HepG2 (cell line): ENCODE results near the gene VPS4B. TPM values are rescaled to one million over a fixed set of nuclear protein-coding genes. Genes with fewer than 3 reads are reported as not detected.

Experiments used
- ARHGAP35 ChIP-seq: sonication (generic); formaldehyde crosslinking; IDR thresholded peaks from 2 replicates; pipeline ENCODE4 v1.9.0; 2022; ENCODE audit warnings: mild to moderate bottlenecking, inconsistent platforms, moderate library complexity, missing genetic modification reagents, borderline replicate concordance
- HNF1A ChIP-seq, 2 experiments: sonication (generic) in 1 of 2; formaldehyde crosslinking in 1 of 2; IDR thresholded peaks; 2 replicates each; pipeline versions ENCODE4 v1.4.0 to v1.6.1; 2016 to 2020; ENCODE audit warnings: borderline replicate concordance in 1 of 2, low read depth in 1 of 2, mild to moderate bottlenecking in 1 of 2, missing genetic modification reagents in 1 of 2
- KLF9 ChIP-seq: IDR thresholded peaks from 2 replicates; pipeline ENCODE4 v1.6.1; 2016; ENCODE audit warnings: low read depth
- MED8 ChIP-seq: sonication (generic); formaldehyde crosslinking; IDR thresholded peaks from 2 replicates; pipeline ENCODE4 v1.8.1; 2023; ENCODE audit warnings: mild to moderate bottlenecking, missing genetic modification reagents; ENCODE audit not compliant: insufficient replicate concordance
- NR1H2 ChIP-seq: sonication (generic); formaldehyde crosslinking; IDR thresholded peaks from 2 replicates; pipeline ENCODE4 v1.8.1; 2022; ENCODE audit warnings: low read depth, missing genetic modification reagents, borderline replicate concordance
- NR3C1 ChIP-seq: sonication (generic); formaldehyde crosslinking; IDR thresholded peaks from 2 replicates; pipeline ENCODE4 v1.4.0; 2020; ENCODE audit warnings: missing genetic modification reagents
- PATZ1 ChIP-seq: sonication (generic); formaldehyde crosslinking; IDR thresholded peaks from 2 replicates; pipeline ENCODE4 v1.4.0; 2020; ENCODE audit warnings: missing genetic modification reagents
- POGK ChIP-seq: sonication (generic); formaldehyde crosslinking; conservative IDR thresholded peaks from 2 replicates; pipeline ENCODE4 v1.8.0; 2022; ENCODE audit warnings: mild to moderate bottlenecking, moderate library complexity, missing genetic modification reagents
- SMAD3 ChIP-seq: sonication (generic); formaldehyde crosslinking; IDR thresholded peaks from 2 replicates; pipeline ENCODE4 v1.4.0; 2020; ENCODE audit warnings: missing genetic modification reagents
- TEAD3 ChIP-seq: optimal IDR thresholded peaks from 2 replicates; pipeline ENCODE3; 2016; ENCODE audit warnings: borderline replicate concordance
- THYN1 ChIP-seq: sonication (generic); formaldehyde crosslinking; IDR thresholded peaks from 2 replicates; pipeline ENCODE4 v1.8.1; 2023; ENCODE audit warnings: low read depth, mild to moderate bottlenecking, moderate library complexity, missing genetic modification reagents, borderline replicate concordance
- ZBTB10 ChIP-seq: sonication (generic); formaldehyde crosslinking; IDR thresholded peaks from 2 replicates; pipeline ENCODE4 v1.4.0; 2020; ENCODE audit warnings: missing genetic modification reagents, borderline replicate concordance
- ZNF496 ChIP-seq: sonication (generic); formaldehyde crosslinking; IDR thresholded peaks from 2 replicates; pipeline ENCODE4 v1.8.1; 2023; ENCODE audit warnings: mild to moderate bottlenecking, moderate library complexity, missing genetic modification reagents; ENCODE audit not compliant: insufficient replicate concordance
- ZNF556 ChIP-seq: sonication (generic); formaldehyde crosslinking; IDR thresholded peaks from 2 replicates; pipeline ENCODE4 v1.4.0; 2020; ENCODE audit warnings: mild to moderate bottlenecking, missing genetic modification reagents, borderline replicate concordance
- ZNF615 ChIP-seq: sonication (generic); formaldehyde crosslinking; IDR thresholded peaks from 2 replicates; pipeline ENCODE4 v1.5.0; 2020; ENCODE audit warnings: mild to moderate bottlenecking, missing genetic modification reagents, borderline replicate concordance
- ZNF660 ChIP-seq: sonication (generic); formaldehyde crosslinking; IDR thresholded peaks from 2 replicates; pipeline ENCODE4 v1.5.1; 2020; ENCODE audit warnings: mild to moderate bottlenecking, low read depth, missing genetic modification reagents, borderline replicate concordance
- ZNF678 ChIP-seq: sonication (generic); formaldehyde crosslinking; IDR thresholded peaks from 2 replicates; pipeline ENCODE4 v1.4.0; 2020; ENCODE audit warnings: mild to moderate bottlenecking, missing genetic modification reagents
- polyA plus RNA-seq, 8 experiments: library from polyadenylated mRNA; depleted of rRNA in 3 of 8; stranded (reverse) in 7 of 8; unstranded in 1 of 8; fragments of >200 nt; fragmentation: Illumina TruSeq in 4 of 8; extraction: Trizol in 4 of 8; gene quantifications; 2 replicates each; pipeline versions ENCODE4 v1.2.1 to v1.2.3, GENCODE V29; 2011 to 2016; ENCODE audit warnings: low read depth in 4 of 8, missing spikeins in 1 of 8, mixed read lengths in 1 of 8; ENCODE audit not compliant: insufficient read depth in 1 of 8
- total RNA-seq, 5 experiments: library from RNA; depleted of rRNA; stranded (reverse); fragments of >200 nt; fragmentation: Illumina TruSeq; extraction: Trizol; gene quantifications; 2 replicates each; pipeline ENCODE4 v1.2.3, GENCODE V29; 2016; ENCODE audit warnings: low read depth in 1 of 5

VPS4B gene
- total and polyA plus RNA-seq, 2 of the 13 experiments (the other 11 are each of a cell fraction or from before 2014, with no cell fraction given) = 12.8 to 25.9 TPM

GRCh38 chr18:63422087-63422863, at the start of gene VPS4B (continued):
- TF ChIP-seq ZNF615 (CRISPR knock-in tag) = no peak
- TF ChIP-seq PATZ1 (CRISPR knock-in tag) = no peak
- TF ChIP-seq POGK (CRISPR knock-in tag) = no peak
- TF ChIP-seq ZBTB10 (CRISPR knock-in tag) = no peak
- TF ChIP-seq ZNF556 (CRISPR knock-in tag) = peak; percentile 62; the same call in 1 of the 2 replicates
- no peak for TF ChIP-seq HNF1A (IDR thresholded peaks at IDR 0.05; ENCODE audit: low read depth)
- TF ChIP-seq HNF1A (CRISPR knock-in tag; IDR thresholded peaks at IDR 0.05; ENCODE audit: borderline replicate concordance) = peak; percentile 67; the same call in 1 of the 2 replicates
- TF ChIP-seq ZNF496 (CRISPR knock-in tag) = no peak
- no peak for TF ChIP-seq NR1H2 (CRISPR knock-in tag)
- no peak for TF ChIP-seq ARHGAP35 (CRISPR knock-in tag)
- peak; percentile 78 for TF ChIP-seq TEAD3
- TF ChIP-seq SMAD3 (CRISPR knock-in tag) = peak; percentile 37; the same call in 1 of the 2 replicates
- no peak for TF ChIP-seq KLF9 (CRISPR knock-in tag)
- no peak for TF ChIP-seq THYN1 (CRISPR knock-in tag)
- no peak for TF ChIP-seq NR3C1 (CRISPR knock-in tag)
- TF ChIP-seq MED8 (CRISPR knock-in tag) = no peak
- TF ChIP-seq ZNF678 (CRISPR knock-in tag) = no peak
- no peak for TF ChIP-seq ZNF660 (CRISPR knock-in tag)
